NCI-H446 (cell line): ENCODE data around the gene TMEM74B.
"Not testable (repeated sequence)": the region's sequence is repeated elsewhere in the genome, so short reads cannot be mapped to it uniquely, and the experiment has no call there.

ENCODE experiments used
- DNase-seq, 2 experiments: peaks; one replicate each; lab custom pipeline; 2025; lab: John Stamatoyannopoulos, UW

TMEM74B gene

DNA sequence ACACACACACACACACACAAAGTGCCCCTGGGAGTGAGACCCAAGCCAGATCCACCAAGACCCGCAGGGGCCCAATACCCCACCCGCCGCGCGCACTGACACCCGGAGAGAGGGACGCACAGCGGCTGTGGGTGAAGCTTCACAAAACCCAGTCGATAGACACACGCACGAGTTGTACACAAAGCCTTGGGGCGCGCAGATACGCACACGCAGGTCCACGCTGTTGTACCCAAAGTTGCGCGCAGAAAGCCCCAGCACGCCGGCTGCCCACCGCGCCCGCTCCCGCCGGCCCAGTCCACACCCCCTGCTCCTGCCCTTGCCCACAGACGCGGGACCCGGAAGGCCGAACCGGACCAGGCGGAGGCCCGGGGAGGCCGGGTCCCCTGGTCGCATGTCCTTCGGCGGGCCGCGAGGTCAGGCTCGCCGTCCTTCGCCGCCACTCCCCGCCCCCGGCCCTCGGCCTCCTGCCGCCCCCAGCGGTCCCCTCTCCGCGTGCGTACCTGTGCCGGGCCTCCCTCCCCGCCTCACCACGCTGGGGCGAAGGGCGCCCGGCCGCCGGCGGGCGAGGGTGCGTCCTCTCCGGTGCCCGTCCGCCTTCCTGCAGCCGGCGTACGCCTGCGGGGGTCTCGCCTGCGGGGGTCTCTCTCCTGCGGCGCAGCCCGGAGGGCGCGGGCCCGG, at the start of gene TMEM74B:
TMEM74B (minus strand) TSS at position 344 of the 678 bp plus-strand sequence. CDS start 1,180 bp downstream, outside the sequence.
- no peak for DNase-seq

DNA sequence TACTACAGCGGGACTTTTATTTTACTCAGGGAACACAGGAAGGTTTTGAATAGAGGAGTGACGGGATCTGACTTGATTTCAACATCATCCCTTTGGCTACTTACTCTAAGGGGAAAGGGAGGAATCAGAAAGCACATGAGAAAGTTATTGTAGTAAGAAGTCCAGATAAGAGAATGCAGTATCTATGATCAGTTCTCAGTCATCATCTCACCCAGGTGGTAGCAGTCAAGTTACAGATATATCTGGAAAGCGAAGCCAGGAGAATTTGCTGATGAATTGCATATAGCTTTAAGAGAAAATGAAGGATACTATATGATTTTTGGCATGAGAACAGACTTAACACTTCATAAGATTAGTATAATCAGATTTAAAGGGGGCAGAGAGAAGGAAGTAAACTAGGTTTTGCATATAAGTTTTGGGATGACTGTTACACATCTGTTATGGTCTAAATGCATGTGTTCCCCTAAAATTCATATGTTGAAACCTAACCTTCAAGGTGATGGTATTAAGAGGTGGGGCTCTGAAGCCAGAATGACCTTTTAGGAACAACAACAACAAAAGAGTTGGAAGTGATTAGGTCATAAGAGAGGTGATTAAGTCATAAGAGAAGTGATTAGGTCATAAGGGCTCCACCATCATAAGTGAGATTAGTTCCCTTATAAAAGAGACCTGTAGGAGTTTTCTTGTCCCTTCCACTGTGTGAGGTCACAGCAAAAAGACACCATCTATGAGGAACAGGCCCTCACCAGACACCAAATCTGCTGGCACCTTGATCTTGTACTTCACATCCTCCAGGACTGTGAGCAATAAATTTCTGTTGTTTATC, 47.7 kb upstream of the TMEM74B start:
- DNase-seq, result no peak

DNA sequence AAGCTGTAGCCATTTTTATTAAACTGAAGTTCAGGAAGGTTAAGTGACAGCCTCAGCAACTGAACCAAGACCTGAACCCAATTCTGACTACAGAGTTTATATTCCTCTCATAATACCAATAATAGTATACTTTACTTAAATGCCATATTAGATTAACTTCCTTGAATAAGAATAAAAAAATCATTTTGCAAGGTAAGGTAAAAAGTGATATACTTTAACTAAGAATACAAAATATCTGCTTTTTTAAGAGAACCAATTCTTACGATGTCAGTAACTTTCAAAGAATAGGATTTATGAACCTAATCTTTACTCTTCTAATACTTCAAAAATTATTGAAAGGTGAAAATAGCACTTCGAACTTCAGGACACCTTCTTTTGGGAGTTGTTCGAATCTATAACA, 44.8 kb upstream of the TMEM74B start:
- no peak for DNase-seq

DNA sequence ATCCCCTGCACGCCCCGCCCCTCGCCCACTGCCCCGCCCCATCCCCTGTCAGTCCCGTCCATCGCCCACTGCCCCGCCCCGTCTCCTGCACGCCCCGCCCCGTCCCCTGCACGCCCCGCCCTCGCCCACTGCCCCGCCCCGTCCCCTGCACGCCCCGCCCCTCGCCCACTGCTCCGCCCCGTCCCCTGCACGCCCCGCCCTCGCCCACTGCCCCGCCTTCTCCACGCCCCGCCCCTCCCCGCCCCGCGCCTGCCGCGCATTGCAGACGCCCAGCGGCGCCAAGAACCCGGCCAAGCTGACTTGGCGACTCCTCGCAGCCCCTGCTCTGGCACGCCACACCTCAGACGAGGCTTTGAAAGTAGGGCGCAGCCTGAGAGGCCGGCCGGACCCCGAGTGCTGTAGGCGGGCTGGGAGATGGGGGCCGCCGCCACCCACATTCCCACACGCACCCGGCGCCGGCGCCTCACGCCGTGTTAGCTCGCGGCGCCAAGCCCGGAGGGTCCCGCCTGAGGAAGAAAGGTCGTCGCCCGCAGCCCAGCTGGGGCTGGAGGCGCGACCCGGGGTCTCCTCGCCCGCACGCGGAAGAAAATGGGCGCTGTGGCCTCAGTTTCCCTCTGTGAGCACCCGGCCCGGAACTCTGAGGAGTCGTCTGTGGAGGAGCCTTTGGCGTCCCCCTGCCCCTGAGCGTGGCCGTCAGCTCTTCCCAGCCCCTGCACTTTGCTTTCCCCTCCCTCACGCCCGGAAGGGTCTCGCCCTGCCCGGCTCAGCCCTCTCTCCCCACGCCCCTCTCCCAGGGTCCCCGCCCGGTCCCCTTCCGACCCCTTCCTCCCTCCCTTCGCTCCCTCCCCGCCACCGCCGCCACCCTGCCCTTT, 41.2 kb upstream of the TMEM74B start, which contains the start of gene RAD21L1:
RAD21L1 (plus strand) TSS at position 262 of the 872 bp plus-strand sequence. CDS start 2,410 bp downstream, outside the sequence.
- DNase-seq, result peak in 1 of 2 experiments; percentile 82

DNA sequence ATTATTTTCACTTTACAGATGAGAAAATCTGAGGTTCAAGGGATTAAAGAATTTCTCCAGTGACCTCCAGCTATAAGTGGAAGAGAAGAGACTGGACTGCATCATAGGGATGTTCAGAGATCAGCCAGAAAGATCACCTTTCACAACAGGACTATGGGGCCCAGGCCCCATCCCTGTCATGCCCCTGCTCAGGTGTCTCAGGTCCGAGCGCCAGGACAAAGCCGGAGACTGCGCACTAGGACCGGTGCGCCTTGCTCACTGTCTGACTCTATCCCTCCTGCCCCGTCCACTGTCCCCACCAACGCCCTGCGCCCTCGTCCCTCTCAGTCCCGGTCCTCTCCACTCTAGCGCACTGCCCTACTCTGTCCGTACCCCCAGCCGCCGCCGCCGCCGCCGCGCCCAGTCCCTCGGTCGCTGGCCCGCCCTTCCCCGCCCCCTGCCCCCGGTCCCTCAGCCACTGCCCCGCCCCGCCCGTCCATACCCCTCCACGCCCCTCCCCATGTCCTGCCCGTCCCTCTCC, 40.5 kb upstream of the TMEM74B start:
- DNase-seq, result no peak

DNA sequence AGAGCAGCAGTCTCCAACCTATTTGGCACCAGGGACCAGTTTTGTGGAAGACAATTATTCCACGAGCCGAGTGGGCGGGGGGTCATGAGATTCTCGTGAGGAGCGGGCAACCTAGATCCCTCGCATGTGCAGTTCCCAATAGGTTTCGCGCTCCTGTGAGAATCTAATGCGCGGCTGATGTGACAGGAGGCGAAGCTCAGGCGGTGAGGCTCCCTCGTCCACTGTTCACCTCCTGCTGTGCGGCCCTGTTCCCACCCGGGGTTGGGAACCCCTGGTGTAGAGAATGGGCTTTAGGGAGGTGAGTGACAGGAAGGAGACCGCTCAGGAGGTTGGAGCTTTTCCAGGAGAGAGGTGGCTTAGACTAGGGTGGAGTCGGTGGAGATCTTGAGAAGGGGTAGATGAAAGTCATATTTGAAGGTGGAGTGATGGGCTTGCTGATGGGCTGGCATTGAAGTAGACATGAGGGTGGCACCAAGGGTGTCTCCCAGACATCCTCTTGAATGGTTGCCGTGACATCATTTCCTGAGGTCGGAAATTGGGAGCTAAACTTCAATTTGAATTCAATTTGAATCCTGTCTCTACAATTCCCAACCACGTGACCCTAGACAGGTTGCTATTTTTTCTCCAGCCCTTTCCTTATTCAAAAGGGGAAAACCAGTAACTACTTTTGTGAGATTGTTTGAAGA, 39.6 kb upstream of the TMEM74B start:
- no peak for DNase-seq

DNA sequence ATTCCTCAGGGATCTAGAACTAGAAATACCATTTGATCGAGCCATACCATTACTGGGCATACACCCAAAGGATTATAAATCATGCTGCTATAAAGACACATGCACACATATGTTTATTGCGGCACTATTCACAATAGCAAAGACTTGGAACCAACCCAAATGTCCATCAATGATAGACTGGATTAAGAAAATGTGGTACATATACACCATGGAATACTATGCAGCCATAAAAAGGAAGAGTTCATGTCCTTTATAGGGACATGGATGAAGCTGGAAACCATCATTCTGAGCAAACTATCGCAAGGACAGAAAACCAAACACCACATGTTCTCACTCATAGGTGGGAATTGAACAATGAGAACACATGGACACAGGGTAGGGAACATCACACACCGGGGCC, 38.0 kb upstream of the TMEM74B start:
- not testable (repeated sequence) for DNase-seq

DNA sequence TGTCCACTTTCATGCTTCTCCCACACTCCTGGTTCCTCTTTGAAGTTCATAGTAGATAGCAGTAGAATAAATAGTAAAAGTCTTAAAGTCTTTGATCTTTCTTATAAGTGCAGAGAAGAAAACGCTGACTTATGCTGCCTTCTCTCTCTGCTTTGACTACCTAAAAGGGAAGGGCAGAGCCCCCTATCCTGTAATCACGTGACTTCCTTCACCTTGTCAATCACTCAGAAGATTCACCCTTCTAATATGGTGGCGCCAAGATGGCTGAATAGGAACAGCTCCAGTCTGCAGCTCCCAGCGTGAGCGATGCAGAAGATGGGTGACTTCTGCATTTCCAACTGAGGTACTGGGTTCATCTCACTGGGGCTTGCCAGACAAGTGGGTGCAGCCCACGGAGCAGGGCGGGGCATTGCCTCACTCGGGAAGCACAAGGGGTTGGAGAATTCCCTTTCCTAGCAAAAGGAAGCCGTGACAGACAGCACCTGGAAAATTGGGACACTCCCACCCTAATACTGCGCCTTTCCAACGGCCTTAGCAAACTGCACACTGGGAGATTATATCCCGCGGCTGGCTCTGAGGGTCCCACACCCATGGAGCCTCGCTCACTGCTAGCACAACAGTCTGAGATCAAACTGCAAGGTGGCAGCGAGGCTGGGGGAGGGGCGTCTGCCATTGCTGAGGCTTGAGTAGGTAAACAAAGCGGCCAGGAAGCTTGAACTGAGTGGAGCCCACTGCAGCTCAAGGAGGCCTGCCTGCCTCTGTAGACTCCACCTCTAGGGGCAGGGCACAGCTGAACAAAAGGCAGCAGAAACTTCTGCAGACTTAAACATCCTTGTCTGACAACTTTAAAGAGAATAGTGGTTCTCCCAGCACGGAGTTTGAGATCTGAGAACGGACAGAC, 32.0 kb upstream of the TMEM74B start:
- DNase-seq, result not testable (repeated sequence)

DNA sequence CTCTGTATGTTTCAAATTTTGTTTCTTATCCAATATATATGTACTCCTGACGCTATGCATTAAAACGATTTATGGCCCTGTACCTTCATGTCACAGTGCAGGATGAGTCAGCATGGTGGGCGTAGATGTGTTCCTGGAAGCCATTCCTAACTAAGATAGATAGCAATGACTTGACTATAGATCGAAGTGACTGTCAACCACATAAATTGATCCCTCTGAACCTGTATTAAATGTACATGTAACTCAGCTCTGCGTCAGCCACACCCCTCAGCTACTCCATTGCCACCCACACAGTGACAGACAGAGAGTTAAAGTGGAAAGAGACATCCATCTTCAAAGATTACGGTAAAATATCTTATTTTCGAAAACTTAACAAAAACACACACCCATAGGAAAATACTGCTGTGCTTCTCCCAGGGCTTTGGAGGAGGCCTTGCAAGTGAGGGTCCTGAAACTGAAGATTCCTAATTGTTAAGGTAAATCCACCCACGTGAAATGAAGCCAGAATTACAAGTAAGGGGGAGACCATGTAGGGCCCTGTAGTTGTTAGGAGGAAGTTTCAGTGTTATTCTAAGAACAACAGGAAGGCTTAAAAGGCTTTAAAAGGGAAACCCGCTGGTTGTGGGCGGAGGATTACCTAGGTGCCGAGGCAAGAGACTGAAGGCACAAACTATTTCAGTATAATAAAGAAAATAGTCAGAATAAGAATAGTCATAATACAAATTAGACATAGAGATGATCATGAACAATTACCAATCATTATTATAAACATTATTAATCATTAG, 30.8 kb upstream of the TMEM74B start:
- DNase-seq, result no peak

DNA sequence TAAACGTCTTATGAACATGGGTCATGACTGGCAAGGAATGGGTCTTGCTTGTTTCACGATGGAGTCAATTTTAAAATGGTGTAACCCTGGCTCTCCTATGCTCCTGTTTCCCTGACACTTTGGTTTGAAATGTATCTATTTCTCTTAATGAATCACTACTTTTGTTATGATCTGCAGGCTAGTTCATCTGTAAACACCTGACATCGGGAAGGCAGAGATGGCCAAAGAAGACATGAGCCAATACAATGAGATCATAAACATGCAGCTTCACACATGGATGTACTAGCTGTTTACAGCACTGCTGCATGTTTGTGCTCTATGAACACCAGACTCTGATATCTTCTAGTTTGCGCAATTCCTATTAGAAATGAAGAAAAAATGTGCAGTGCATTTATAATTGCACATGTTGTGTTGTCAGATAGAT, 30.1 kb upstream of the TMEM74B start:
- DNase-seq, result no peak

DNA sequence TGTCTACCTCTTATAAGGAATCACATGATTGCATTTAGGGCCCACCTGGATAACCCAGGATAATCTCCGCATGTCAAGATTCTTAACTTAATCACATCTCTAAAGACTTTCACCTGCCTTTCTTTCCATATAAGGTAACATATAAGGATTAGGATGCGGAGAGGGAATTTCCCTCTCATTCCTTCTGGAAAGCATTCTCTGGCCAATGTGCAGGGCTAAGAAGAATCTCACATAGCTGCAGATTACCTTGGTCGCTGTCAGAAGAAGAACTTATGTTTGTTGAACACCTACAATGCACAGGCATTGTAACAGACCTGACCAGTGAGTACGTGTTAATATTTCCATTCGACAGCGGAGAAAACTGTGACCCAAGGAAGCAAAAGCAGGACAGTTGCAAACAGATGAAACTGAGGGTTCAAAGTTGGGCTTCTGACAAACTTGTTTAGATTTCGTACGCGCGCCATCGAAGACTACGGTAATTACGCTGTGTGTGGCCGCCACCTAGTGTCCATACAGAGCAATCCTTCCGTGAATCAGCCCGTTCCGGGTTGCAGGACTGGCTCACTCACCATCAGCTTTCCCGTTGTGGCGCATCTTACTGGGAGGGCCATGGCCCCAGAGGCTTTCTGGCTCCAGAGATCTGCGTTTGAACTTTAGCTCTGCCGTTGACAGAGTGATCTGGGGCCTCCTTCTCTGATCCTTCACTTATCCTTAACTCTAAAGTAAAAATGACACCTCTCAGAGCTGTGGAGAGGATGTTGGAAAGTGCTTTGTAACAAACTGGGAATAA, 28.0 kb upstream of the TMEM74B start:
- peak; percentile 38 to 70 for DNase-seq

DNA sequence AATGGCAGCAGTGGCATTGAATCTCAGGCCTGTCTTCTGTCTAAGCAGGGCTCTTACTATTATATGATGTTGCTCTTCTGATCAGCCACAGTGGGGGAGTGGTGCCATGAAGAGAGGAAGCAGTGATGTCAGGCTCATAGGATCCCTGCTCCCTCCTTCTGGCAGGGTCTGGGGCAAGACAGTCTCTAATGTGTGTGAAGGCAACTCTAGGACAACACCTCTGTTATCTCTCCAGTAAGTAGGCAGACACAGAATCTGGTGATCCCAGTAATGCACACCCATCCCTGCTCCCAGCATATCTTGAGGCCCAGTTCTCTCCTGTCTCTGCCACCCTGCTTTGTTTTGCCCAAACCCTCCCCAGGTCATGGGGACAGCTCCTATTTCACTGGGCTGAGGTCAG, 27.2 kb upstream of the TMEM74B start:
- no peak for DNase-seq

DNA sequence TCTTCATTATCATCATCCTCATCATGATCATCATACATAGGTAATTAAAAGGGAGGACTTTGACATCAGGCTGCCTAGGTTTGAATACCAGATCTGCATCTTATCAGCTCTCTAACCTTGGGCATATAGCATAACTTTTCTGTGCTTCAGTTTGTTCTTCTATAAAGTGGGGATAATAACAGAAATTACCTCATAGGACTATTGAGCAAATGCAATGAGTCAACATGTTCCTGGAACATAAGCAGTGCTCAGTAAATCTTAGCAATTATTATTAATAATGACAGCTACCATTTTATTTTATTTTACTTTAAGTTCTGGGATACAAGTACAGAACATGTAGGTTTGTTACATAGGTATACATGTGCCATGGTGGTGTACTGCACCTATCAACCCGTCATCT, 25.7 kb upstream of the TMEM74B start:
- no peak for DNase-seq

DNA sequence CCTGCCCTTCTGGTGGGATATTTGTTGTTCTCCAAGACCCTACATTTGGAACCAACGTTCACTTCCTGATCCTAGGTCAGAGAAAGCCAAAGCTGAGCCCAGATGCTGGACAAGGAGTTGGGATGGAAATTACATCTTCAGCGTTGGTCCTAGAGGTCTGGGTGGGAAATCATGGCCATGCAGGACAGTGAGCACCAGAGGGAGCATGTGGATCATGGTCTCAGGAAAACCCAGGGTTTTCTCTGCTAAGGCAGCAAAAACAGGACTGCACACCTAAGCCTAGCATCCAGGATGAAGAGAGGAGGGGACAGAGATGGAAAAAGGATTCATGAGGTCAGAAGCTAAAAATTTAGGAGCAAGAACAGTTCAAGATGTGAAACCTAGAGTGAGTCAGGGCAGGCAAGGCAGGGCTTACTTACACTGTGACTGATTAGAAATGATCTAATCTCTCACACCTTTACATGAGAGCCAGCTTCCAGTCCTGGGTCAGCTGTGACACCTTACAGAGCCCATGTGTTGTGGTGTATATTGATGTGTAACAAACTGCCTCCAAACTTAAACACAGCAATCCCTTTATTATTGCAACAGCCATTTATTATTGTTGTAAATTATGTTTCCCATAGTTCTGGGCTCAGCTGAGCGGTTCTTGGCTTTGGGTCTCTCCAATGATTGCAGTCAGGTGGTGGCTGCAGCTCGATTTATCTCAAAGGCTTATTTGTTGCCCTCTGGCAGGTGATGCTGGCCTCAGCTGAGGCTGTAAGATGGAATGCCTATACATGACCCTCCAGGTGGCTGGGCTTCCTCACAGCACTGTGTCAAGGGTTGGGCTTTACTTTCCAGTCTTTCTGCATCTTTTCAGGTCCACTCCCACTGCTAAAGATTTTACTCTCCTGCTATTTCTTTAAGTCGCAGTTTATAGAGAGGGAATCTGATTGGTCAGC, 24.9 kb upstream of the TMEM74B start:
- no peak for DNase-seq

DNA sequence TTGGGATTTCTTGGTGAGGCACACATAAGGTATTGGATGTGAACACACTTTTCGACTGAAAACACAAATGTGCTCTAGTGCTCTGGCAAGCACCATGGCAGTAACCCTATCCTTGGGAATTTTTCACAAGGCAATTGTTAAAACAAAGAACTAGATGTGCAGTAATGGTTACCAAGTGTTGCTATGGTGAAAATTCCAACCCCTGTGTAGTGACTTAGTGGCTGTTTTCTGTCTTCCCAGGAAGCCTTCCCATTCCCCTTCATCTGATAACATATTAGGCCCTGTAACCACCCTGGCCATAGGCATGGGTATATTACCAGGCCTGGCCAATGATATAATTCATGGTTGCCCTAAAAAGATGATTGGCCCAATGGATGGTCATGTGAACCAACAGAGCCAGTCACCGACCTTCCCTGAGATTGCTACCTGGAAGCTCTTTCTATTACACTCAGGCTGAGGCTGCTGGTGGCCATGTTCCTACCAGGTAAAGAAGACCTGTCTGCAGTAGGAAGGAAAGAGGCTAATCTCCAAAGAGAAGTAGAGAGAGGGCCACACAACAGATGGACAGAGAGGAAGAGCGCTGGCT, 22.6 kb upstream of the TMEM74B start:
- DNase-seq, result no peak

DNA sequence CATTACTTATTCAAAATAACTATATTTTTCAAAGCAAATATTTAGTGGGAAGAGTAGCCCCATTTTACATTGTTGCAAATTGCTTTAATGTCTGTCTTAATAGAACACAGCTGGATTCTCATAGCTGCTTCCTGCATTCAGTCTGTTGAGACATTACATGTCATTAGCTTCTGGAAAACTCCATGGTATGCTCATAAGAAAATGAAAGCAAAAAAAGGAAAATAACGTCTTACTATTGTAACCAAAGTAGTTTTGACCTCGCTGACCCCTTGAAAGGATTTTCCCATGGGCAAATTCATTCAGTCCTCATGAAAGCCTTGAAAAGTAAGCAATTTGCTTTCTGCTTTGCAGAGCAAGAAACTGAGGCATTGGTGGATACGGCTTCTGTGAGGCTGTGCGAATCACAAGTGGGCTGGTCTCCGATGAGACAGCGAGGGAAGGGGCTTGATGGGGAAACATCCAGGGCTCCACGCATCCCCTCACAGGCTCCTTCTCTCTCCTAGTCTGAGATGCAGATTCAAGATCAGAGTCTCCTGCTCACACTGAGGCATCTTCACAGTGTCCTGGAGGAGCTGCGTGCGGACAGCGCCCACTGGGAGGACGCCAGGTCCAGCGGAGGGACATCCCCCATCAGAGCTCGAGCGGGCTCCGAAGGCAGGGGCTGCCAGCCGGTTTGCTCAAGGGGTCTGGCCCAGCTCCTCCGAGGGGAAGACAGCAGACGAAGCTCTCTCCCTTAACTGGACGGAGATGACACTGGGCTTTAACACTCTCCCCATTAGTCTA, 21.8 kb upstream of the TMEM74B start:
- DNase-seq, result no peak
